ENCODE measurements around the gene MRPL49.
"Not testable (repeated sequence)": the region's sequence is repeated elsewhere in the genome, so short reads cannot be mapped to it uniquely, and the experiment has no call there.

The MRPL49 gene

DNA sequence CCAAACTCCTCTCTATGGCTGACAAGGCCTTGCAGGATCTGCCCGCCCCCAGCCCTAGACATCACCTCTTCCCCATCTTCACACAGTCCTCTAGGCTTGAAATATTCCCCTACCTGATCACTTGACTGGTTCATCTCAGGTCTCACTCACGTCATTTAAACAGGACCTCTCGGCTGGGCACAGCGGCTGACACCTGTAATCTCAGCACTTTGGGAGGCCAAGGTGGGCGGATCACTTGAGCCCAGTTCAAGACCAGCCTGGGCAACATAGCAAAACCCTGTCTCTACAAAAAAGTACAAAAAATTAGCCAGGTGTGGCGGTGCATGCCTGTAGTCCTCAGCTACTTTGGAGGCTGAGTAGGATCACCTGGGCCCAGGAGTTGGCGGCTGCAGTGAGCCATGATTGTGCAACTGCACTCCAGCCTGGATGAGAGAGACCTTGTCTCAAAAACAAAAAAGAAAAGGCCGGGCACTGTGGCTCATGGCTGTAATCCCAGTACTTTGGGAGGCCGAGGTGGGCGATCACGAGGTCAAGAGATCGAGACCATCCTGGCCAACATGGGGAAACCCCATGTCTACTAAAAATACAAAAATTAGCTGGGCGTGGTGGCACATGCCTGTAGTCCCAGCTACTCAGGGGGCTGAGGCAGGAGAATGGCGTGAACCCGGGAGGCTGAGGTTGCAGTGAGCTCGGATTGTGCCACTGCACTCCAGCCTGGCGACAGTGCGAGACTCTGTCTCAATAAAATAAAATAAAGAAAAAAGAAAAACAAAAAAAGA, 3.0 kb upstream of the MRPL49 start:
- not testable (repeated sequence) for DNase-seq

DNA sequence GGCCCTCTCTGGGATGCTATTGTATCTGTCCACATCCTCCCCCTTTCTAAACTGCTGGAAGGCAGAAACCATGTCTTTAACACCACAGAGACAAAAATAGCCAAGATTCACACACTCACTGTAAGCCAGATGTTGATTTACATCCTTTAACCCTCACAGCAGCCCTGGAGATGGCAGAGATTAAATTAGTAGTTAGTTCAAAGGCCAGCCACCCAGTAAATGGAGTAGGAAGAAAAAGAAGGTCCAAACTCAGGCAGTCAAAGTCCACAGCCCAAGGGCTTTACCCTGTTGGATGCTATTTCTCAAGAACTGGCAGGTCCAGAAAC, 2.5 kb upstream of the MRPL49 start:
- DNase-seq = no peak

DNA sequence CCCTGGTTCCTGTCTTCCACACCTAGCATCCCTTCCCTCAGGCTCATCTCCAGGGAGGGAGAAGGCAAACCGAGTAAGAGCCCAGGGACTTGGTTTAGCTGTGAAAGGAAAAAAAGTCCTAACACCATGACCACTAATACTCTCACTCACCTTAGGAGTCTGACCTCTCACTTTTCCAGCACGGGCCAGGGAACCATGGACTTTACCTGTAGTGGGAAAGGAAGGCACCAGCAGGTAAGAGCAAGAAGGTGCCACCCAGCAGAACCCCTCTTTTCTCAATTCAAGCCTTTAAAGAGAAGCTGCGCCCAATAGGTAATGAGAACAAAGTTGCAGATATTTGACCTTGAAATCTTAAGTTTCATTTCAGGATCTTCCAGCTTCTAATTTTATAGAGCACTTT, 1.3 kb upstream of the MRPL49 start:
- no peak for DNase-seq

- DNase-seq = peak in 1 of 2 experiments; percentile 55
Measured at GRCh38 chr11:65121447-65121864, 665 bp upstream of the MRPL49 start.

GRCh38 chr11:65124480-65125196, 2.5 kb downstream of the MRPL49 start:
- DNase-seq = no peak

- DNase-seq = no peak
Measured at GRCh38 chr11:65125197-65126056, 3.3 kb downstream of the MRPL49 start.

- DNase-seq = no peak
Measured at GRCh38 chr11:65126624-65127274, 4.6 kb downstream of the MRPL49 start.

- no peak for DNase-seq
Measured at GRCh38 chr11:65127473-65128181, 5.5 kb downstream of the MRPL49 start.

DNA sequence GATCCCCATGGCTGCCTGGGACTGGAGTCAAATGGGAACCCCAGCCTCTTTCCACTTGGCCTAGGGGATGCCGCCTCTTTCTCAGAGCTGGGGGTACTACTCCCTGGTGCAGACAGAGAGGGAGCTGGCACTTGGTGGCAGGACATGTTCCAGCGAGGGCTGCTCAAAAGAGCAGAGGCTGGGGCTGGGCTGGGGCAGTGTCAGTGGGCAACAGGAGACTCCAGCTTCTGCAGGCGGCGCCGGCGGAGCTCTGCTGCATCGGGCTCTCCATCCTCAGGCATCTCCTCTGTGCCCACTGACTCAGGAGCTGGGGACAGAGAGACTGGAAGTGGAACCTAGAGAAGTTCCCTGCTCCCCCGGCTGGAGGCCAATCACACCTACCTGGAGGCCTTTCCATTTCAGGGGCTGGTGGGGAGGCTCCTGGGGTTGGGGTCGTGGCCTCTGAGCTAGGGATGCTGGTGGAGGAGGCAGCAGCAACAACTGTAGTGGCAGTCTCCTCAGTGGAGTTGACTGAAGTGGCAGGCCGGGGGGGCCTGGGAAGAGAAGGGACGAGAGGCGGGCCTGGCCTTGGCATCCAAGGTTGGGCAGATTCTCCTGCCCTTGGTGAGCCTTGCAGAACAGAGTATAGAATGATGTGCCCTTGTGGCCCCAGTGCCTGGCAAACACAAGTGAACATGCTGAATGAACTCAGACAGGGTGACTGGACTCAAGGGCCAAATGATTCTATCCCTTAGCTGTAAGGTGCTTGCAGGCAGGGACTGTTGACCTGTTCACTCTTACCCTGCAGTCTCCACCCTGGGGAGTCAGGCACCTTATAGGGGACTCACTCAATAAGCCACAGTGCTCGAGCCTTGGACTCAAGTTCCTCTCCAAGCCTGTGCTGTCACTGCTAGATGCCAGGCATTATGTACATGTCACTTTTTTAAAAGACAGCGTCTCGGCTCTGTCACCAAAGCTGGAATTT, 6.3 kb downstream of the MRPL49 start:
- no peak for DNase-seq

DNA sequence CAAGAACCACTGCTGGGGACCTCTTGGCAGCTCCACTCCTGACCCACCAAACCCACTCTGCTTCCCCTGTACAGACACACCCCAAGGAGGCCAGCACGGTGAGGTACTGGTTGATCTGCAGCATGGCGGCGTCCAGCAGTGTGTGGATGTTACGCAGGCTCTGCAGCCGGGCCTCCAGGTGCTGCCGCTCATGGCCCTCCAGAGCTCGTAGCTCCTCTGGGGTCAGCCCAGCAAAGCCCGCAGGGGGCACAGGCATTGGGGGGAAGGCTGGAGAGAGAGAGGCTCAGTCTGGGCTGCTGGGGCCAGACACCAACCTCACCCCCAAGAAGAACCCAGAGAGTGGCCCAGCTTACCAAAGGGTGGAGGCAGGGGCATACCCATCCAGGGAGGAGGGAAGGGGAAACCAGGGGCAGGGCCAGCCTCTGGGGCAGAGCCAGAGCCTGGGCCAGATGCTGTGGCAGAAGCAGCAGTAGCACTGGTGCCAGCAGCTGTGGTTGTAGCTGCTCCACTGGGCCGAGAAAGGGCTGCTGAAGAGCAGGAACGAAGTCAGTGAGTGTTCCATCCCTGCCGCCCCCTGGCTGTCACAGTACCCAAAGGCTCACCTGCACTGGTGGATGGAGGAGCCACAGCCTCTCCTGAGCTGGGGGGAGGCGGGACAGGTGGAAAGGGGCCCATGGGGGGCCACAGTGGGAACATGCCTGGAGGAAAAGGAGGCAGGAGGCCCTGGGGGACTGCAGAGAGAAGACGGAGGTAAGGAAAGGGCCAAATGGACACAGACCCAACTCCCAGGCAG, 7.7 kb downstream of the MRPL49 start:
- no peak for DNase-seq

DNA sequence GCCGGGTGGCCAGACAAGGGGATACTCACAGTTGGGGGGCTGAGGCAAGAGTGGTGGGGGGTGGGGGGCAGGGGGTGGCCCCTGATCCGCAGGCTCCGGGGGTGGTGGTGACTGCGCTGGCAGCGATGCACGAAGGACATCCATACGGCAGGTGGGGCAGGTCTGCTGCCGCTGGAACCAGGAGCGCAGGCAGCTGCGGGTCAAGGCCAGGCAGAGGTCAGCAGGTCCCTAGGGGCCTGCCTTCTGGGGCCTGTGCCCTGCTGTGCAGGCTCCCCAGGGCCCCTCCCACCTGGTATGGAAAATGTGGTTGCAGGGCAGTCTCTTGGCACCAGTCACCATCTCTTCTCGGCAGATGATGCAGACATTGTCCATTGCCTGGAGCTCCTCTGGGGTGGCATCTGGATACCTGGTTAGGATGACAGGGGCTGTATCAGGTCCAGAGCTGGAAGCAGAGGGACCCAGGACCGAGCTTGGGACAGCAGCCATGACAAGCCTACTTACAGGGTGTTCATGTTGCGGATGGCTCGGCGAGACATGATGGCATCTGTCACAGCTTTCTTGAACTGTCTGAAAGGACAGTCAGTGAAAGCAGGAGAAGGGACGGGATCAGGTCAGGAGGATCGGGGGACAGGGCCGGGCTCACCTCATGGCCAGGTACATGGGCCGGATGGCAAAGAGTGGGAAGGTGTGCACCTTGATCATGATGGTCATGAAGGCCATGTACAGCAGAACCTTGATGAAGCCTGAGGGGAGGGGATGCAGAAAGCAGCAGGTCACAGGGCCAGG, 8.7 kb downstream of the MRPL49 start:
- DNase-seq = no peak

GRCh38 chr11:65131417-65131776, 9.3 kb downstream of the MRPL49 start:
- DNase-seq = no peak

GRCh38 chr11:65131895-65132237, 9.7 kb downstream of the MRPL49 start:
- no peak for DNase-seq

DNA sequence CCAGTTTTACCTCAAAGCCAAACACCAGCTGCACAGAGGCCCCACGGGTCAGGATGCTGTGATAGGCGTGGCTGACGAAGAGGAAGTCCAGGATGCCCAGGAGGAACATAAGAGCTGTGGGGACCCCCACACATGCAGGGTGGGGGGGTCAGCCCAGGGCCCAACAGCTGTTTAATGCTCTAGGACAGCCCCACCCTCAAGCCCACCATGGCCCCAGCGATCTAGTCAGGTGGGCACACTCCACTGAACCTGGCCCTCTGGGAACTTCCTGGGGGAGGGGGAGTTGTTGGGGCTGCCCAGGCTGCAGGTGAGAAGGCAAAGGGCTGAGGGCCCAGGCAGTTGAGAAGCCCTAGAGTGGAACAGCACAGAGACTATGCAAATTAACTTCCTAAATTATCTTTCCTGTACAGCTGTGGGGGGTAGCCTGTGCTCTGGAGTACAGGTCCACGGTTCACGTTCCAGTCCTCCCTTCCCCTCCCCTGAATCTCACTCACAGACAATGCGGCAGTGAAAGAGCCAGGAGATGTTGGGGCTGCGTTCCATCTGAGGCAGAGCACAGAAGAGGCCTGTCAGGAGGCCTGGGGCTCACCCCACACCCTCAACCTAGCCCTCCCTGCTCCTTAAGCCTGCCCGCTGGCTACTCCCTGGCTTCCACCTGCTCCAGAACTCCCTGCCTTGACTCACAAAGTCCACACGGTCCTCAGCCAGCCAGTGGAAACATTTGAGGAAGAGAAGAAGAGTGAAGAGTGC, 10.3 kb downstream of the MRPL49 start:
- no peak for DNase-seq

DNA sequence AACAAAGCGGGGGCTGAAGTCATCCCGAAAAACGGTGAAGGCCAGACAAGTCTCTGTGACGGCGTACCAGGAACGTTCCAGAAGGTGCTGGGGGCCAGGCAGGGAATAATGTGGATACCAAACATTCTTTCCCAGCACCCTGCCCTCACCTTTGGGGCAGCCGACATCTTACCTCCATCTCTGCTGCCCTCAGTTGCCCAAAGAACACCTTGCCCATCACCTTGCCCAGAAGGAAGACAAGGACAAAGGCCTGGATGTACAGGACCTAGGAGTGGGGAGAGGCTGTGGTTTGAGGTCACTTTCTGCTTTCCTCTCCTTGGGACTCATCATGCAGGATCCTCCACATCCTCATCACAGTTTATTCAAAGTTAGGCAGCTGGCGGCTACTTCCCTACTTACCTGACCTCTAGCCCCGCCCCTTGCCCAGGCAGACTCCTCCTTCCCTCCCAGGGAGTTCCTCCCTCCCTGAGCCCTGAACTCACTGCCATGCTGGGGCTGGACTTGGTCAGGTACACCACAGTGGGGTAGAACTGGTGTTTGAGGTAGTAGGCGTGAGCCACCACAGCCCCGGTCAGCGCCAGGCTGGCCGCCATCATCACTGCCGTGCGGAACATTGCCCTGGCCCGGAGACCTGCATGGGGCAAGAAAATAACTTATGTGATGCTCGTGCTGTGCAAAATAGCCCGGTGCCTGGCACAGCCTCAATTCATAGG, 11.0 kb downstream of the MRPL49 start:
- DNase-seq = peak; percentile 77 to 80

GRCh38 chr11:65133724-65134123, 11.6 kb downstream of the MRPL49 start:
- DNase-seq = no peak

GRCh38 chr11:65134240-65134951, 12.3 kb downstream of the MRPL49 start, which contains the start of gene SYVN1:
Gene SYVN1 (minus strand): TSS chr11:65134519. CDS start chr11:65133601, 918 bp downstream.
- DNase-seq = peak; percentile 95 to 96

Measured in activated T-cell treated with anti-CD3 and anti-CD28 coated beads, Interleukin-2, amount 50 U/mL, for 48 hours (primary cell).